Fibroblast of mammary gland (primary cell): ENCODE data around the gene PIAS1.

ENCODE experiments used
- DNase-seq: peaks from one replicate; pipeline ENCODE4 v3.0.0-alpha.2; 2010; ENCODE audit warnings: low read depth
- H3K4me3 ChIP-seq: 2 replicates; pipeline ENCODE4 v1.5.1; 2011; ENCODE audit warnings: low read depth, mild to moderate bottlenecking, low read length, moderate library complexity; ENCODE audit not compliant: control insufficient read depth
- TF ChIP-seq, protein P1 (sequence below): conservative IDR thresholded peaks from 2 replicates; pipeline ENCODE4 v1.5.1; 2011; ENCODE audit warnings: low read depth, low read length, inconsistent platforms; ENCODE audit not compliant: control insufficient read depth, insufficient read depth

Gene PIAS1

DNA sequence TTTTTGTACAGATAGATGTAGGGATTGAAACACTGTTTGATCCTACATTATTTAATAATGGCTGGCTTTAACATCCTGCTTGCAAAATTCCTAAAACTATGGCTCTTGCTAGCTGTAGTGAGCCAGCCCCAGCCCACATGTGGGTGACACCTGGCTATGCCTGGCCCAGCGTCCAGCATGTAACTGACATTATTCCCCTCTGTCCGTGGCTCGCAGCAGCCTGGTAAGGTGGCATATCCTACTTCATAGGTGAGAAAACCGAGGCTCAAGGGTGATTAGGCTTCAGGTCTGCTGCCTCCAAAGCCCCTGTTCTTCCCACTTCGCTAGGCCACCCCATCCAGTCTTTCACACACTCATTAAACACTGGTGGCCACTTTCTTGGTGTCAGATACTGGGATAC is 149.4 kb downstream of the PIAS1 start:
- TF ChIP-seq, protein P1, sequence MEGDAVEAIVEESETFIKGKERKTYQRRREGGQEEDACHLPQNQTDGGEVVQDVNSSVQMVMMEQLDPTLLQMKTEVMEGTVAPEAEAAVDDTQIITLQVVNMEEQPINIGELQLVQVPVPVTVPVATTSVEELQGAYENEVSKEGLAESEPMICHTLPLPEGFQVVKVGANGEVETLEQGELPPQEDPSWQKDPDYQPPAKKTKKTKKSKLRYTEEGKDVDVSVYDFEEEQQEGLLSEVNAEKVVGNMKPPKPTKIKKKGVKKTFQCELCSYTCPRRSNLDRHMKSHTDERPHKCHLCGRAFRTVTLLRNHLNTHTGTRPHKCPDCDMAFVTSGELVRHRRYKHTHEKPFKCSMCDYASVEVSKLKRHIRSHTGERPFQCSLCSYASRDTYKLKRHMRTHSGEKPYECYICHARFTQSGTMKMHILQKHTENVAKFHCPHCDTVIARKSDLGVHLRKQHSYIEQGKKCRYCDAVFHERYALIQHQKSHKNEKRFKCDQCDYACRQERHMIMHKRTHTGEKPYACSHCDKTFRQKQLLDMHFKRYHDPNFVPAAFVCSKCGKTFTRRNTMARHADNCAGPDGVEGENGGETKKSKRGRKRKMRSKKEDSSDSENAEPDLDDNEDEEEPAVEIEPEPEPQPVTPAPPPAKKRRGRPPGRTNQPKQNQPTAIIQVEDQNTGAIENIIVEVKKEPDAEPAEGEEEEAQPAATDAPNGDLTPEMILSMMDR: no peak
- no peak overlapping the region for H3K4me3 ChIP-seq
- DNase-seq: no peak

DNA sequence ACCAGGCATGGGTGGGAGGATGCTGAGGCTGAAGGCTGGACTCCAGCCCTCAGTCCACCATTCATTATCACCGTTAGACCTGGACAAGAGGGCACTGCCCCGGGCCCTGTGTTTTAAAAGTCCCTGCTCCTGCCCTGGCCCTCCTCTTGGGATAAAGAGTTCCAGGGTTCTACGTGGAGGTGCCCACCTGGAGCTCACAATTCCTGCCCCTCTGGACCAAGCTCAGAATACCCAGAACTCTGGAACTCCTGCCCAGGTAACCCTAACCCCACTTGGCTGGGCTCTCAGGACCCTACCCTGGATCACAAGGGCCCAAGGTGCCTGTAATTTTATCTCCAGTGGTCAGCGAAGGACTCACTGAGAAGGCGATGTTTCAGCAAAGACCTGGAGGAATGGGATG is 149.8 kb downstream of the PIAS1 start:
- H3K4me3 ChIP-seq: no peak overlapping the region
- DNase-seq: no peak
- TF ChIP-seq, protein P1: no peak

DNA sequence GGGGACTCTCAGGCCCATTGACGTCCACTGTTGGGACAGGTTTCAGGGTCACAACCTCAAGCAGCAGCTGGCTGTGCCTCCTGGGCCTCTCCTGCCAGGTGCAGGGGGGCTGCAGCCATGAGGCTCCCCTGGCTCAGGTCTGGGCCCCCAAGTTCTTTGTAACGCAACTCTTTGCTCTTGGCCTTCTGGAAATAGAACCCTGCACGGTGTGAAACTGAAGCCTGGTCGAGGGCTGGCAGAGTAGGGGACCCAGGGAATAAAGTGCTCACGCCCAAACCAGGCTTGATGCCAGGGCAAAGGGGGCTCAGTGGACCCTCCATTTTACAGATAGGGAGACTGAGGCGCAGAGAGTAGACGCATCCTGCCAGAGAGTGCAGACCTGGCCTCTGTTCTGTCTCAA is 150.2 kb downstream of the PIAS1 start:
- no peak overlapping the region for H3K4me3 ChIP-seq
- TF ChIP-seq, protein P1: no peak

DNA sequence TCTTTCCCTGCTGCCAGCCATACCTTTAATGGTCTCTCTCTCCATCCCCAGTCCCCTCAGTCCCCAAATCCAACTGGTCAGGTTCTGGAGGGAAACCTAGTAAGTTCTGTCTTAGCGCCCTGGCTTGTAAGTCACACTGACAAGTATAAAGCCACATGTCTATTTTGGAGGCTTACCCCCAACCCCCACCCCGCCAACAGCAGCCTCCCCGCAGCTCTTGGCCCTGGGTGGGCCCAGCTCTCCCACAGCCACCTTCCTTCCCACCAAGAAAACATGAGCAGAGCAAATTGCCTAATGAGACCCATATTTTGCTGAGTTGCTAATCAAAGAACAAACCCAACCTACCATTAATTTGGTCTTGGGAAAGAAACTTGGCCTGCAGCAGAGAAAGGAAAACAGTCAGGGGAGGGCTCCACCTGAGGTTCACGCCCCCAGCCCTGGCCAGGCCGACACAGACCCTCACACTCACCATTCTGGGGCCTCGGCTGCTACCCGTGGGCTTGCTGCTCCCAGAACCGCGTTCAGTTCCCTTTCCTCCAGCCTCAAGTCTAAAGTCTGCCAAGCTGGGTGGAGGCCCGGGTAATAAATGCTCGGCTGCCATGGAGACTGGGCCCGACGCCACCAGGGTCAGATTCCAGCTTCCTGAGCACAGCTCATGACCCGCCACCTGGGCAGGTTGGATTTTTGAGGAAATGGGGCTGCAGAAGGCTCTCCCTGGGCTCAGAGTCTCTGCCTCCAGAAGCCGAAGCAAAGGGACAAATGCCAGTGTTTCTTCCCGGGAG is 150.9 kb downstream of the PIAS1 start, which contains the start of gene CALML4:
TSS of gene CALML4 (minus strand) at position 557 of the 782 bp plus-strand sequence. CDS start at position 472, 85 bp downstream.
- DNase-seq: peak; percentile 35
- TF ChIP-seq, protein P1: no peak
- H3K4me3 ChIP-seq: no peak within 1 kb of the TSS

More for the DNA sequence above, 150.2 kb downstream of the PIAS1 start:
- no peak for DNase-seq

DNA sequence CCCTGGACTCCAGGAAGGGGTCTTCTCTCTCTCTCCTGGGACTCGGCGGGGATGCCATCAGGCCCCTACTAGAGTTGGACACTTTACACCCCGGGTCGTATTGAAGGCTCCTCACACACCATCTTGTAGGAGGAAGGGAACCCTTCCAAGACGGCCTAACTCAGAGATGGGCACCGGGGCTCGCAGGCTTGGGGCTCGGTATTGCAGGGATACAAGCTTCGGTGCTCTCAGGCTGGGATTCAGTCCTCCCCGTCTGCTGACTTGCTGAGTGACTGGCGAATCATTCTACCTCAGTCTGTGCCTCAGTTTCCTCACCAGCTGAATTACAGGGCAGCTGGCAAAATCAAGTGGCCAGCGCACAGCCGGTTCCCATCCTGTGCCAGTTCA is 151.4 kb downstream of the PIAS1 start:
- no peak overlapping the region for H3K4me3 ChIP-seq
- DNase-seq: no peak
- TF ChIP-seq, protein P1: no peak

DNA sequence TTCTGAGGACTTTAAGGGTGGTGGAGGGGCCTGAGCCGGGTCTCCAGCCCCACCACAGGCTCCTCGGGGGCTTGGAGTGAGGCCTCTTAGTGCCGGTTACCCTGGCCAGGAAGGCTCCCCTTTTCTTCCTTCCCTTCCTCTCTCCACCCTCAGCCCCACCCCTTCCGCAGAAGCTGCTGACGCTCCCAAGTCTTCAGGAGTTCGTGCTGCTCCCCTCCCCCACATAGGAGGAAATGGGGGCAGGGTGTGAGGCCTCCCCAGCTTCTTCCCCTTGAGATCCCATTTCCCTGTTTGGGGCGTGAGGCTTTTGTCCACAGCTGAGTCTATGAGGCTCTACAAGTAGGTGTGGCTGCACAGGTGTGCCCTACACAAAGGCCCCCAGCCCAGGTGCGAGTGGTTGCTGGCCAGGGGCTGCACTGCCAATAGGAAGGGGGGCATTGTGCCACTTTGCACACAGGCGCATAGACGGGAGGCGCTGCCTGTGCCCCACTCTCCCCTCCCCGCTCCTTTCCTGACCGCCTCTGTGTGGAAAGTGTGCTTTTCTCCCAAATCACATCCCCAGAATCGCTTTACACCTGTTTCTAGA is 151.9 kb downstream of the PIAS1 start:
- TF ChIP-seq, protein P1: no peak
- no peak for DNase-seq
- H3K4me3 ChIP-seq: no peak overlapping the region
